ENCODE measurements around the gene MAU2.
"Not testable (repeated sequence)": the region's sequence is repeated elsewhere in the genome, so short reads cannot be mapped to it uniquely, and the experiment has no call there.

MAU2 gene

GRCh38 chr19:19388568-19389555 is 68.2 kb downstream of the MAU2 start:
- Histone ChIP-seq H3K9me2 (replicated peaks; ENCODE audit: low read depth, low read length) (no peaks in the 10 kb centered on the region), H3K9me3 (ENCODE audit: insufficient read depth, low read depth, low read length) (no peaks in the 10 kb centered on the region), H3K36me3 (ENCODE audit: insufficient read depth, low read length) (no peaks in the 10 kb centered on the region), H3K27me3 (ENCODE audit: insufficient read depth, low read length, poor library complexity, severe bottlenecking) (no peaks in the 10 kb centered on the region), H3K79me2 (ENCODE audit: insufficient read depth, low read length) (peaks cover 90% of the 10 kb centered on the region), H3F3A (ENCODE audit: low read depth) (no peaks in the 10 kb centered on the region), H3K4me1 (ENCODE audit: insufficient read depth, low read length, poor library complexity, severe bottlenecking) (peaks cover 54% of the 10 kb centered on the region), H2AFZ (ENCODE audit: low read length) (no peak overlapping the region), H3K9ac (ENCODE audit: low read depth, low read length, poor library complexity, severe bottlenecking) (peak overlapping the region; percentile 99), H3K4me2 (ENCODE audit: low read depth, low read length, poor library complexity, severe bottlenecking) (peak overlapping the region; percentile 97), H4K20me1 (ENCODE audit: insufficient read depth, low read length, poor library complexity, severe bottlenecking) (peaks cover 48% of the 10 kb centered on the region), H3K4me3 (ENCODE audit: low read length, poor library complexity, severe bottlenecking) (peak overlapping the region; percentile 100)
- no peak for TF ChIP-seq CTCF (conservative IDR thresholded peaks at IDR 0.05; ENCODE audit: low read length)
- no peak for TF ChIP-seq EZH2phosphoT487 (IDR thresholded peaks at IDR 0.05; ENCODE audit: borderline replicate concordance)

- H3K36me3 ChIP-seq (ENCODE audit: insufficient read depth, low read length); H3K9me2 ChIP-seq (replicated peaks; ENCODE audit: low read depth, low read length); H3F3A ChIP-seq (ENCODE audit: low read depth); H3K9me3 ChIP-seq (ENCODE audit: insufficient read depth, low read depth, low read length); H3K27me3 ChIP-seq (ENCODE audit: insufficient read depth, low read length, poor library complexity, severe bottlenecking); H2AFZ ChIP-seq (ENCODE audit: low read length): not testable (repeated sequence)
- Histone ChIP-seq H3K79me2 (ENCODE audit: insufficient read depth, low read length) (peaks cover 90% of the 10 kb centered on the region), H4K20me1 (ENCODE audit: insufficient read depth, low read length, poor library complexity, severe bottlenecking) (peaks cover 55% of the 10 kb centered on the region), H3K4me3 (ENCODE audit: low read length, poor library complexity, severe bottlenecking) (peak overlapping the region; percentile 100), H3K9ac (ENCODE audit: low read depth, low read length, poor library complexity, severe bottlenecking) (peak overlapping the region; percentile 99), H3K4me1 (ENCODE audit: insufficient read depth, low read length, poor library complexity, severe bottlenecking) (peaks cover 60% of the 10 kb centered on the region), H3K4me2 (ENCODE audit: low read depth, low read length, poor library complexity, severe bottlenecking) (peak overlapping the region; percentile 97)
These were observed 69.1 kb downstream of the MAU2 start for GRCh38 chr19:19389683-19390082.

GRCh38 chr19:19394333-19394732 is 73.7 kb downstream of the MAU2 start:
- not testable (repeated sequence) for H3K27me3 ChIP-seq (ENCODE audit: insufficient read depth, low read length, poor library complexity, severe bottlenecking); H3F3A ChIP-seq (ENCODE audit: low read depth); H3K36me3 ChIP-seq (ENCODE audit: insufficient read depth, low read length); H2AFZ ChIP-seq (ENCODE audit: low read length); H3K9me3 ChIP-seq (ENCODE audit: insufficient read depth, low read depth, low read length); H3K9me2 ChIP-seq (replicated peaks; ENCODE audit: low read depth, low read length)
- H3K4me2 ChIP-seq (ENCODE audit: low read depth, low read length, poor library complexity, severe bottlenecking) = peak overlapping the region; percentile 97
- H3K79me2 ChIP-seq (ENCODE audit: insufficient read depth, low read length) = peaks cover 99% of the 10 kb centered on the region
- H3K4me1 ChIP-seq (ENCODE audit: insufficient read depth, low read length, poor library complexity, severe bottlenecking) = peaks cover 39% of the 10 kb centered on the region
- H3K4me3 ChIP-seq (ENCODE audit: low read length, poor library complexity, severe bottlenecking) = peak overlapping the region; percentile 67
- peak overlapping the region; percentile 63 for H3K9ac ChIP-seq (ENCODE audit: low read depth, low read length, poor library complexity, severe bottlenecking)
- H4K20me1 ChIP-seq (ENCODE audit: insufficient read depth, low read length, poor library complexity, severe bottlenecking) = peaks cover 40% of the 10 kb centered on the region

- Histone ChIP-seq H3K9me2 (replicated peaks; ENCODE audit: low read depth, low read length) (no peaks in the 10 kb centered on the region), H3K4me1 (ENCODE audit: insufficient read depth, low read length, poor library complexity, severe bottlenecking) (peaks cover 6% of the 10 kb centered on the region), H3K9ac (ENCODE audit: low read depth, low read length, poor library complexity, severe bottlenecking) (no peak overlapping the region), H3K36me3 (ENCODE audit: insufficient read depth, low read length) (no peaks in the 10 kb centered on the region), H3F3A (ENCODE audit: low read depth) (peaks cover 9% of the 10 kb centered on the region; the same call in 1 of the 2 replicates), H3K27me3 (ENCODE audit: insufficient read depth, low read length, poor library complexity, severe bottlenecking) (no peaks in the 10 kb centered on the region), H3K4me2 (ENCODE audit: low read depth, low read length, poor library complexity, severe bottlenecking) (no peak overlapping the region), H3K79me2 (ENCODE audit: insufficient read depth, low read length) (peaks cover 92% of the 10 kb centered on the region), H4K20me1 (ENCODE audit: insufficient read depth, low read length, poor library complexity, severe bottlenecking) (peaks cover 34% of the 10 kb centered on the region), H2AFZ (ENCODE audit: low read length) (no peak overlapping the region), H3K4me3 (ENCODE audit: low read length, poor library complexity, severe bottlenecking) (no peak overlapping the region), H3K9me3 (ENCODE audit: insufficient read depth, low read depth, low read length) (no peaks in the 10 kb centered on the region)
- TF ChIP-seq EZH2phosphoT487 (IDR thresholded peaks at IDR 0.05; ENCODE audit: borderline replicate concordance) (no peak), CTCF (conservative IDR thresholded peaks at IDR 0.05; ENCODE audit: low read length) (no peak)
These were observed 79.3 kb downstream of the MAU2 start for GRCh38 chr19:19399733-19400433.

Data from Loucy (cell line).